ENCODE measurements around the gene PDCD1LG2.

PDCD1LG2 gene

DNA sequence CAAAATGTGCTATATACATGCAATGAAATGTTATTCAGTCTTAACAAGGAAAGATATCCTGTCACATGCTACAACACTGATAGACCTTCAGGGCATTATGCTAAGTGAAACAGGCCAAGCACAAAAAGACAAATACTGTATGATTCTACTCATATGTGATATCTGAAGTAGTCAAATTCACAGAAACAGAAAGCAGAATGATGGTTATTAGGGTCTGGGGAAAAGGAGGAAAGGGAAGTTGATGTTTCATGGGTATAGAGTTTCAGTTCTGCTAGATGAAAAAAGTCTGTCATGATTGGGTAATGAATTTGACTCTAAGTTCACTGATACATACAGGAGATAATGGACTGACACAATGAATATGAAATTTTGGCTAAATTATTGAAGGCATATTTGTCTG is 107.4 kb downstream of the PDCD1LG2 start:
- no peak for DNase-seq

DNA sequence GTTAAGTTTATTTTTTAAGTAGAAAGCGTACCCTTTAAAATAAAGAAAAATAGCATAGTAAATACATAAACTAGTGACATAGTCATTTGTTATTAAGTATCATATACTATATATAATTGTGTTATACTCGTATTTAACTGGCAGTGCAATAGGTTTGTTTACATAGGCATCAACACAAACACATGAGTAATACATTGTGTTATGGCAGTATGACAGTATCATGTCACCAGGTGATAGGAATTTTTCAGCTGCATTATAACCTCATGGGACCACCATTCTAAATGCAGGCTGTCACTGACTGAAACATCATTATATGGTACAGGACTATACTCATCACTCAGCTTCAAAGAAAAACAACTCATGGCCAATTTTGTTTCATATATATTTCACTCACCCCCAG is 110.2 kb downstream of the PDCD1LG2 start:
- no peak for DNase-seq
